Germinal center (tissue), 1 donor: ENCODE data around the gene FAN1.

Source experiments
- DNase-seq: peaks from one replicate; pipeline ENCODE4 v3.0.0; 2012; ENCODE audit warnings: mixed read lengths, low spot score

FAN1 gene

DNA sequence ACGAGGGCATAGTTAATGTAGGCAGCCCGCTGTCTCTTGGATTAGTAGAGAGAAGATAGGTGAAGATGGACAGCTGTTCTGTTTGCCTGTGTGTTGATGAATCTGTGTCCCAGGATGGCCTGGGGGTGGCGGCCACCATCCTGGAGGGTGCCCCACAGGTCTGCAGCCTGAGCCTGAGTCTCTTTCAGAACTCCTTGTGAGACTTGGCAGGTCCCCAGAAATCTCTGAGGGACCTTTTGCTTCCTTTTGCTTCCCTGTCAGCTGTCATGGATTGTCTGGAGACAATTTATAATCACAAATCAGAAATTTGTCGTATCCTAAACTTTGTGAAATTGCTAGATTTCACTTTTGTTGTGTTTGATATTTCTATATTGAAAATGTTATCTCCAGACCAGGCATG is 17.4 kb downstream of the FAN1 start:
- no peak for DNase-seq

DNA sequence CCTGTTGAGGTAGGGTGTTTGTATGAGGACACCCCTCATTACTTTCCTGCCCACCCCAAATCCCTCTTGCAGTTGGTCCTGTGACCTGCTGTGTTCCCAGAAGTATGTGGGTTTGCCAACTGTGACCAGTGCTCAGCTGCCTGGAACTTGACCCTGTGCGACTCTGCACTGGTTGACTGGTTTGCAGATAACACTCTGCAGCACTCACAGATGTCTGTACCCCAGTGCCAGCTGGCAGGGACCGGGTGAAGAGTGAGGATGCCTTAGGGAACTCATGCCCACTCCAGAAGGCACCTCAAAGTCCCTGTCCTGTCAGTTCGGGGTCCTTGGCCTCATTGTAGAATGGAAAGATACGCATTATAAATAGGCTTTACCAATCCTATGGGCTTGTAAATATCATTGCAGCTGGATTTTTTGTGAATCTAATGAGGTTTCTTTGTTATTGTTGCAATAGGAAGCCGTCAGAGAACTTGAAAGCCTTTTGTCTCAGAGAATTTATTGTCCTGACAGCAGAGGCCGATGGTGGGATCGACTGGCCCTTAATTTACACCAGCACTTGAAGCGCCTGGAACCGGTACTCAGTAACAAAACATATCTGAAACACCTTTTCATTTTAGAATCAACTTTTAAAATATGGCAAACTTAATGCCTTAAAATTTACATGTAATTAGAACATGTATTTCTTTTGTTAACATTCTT is 18.2 kb downstream of the FAN1 start:
- DNase-seq, result no peak

DNA sequence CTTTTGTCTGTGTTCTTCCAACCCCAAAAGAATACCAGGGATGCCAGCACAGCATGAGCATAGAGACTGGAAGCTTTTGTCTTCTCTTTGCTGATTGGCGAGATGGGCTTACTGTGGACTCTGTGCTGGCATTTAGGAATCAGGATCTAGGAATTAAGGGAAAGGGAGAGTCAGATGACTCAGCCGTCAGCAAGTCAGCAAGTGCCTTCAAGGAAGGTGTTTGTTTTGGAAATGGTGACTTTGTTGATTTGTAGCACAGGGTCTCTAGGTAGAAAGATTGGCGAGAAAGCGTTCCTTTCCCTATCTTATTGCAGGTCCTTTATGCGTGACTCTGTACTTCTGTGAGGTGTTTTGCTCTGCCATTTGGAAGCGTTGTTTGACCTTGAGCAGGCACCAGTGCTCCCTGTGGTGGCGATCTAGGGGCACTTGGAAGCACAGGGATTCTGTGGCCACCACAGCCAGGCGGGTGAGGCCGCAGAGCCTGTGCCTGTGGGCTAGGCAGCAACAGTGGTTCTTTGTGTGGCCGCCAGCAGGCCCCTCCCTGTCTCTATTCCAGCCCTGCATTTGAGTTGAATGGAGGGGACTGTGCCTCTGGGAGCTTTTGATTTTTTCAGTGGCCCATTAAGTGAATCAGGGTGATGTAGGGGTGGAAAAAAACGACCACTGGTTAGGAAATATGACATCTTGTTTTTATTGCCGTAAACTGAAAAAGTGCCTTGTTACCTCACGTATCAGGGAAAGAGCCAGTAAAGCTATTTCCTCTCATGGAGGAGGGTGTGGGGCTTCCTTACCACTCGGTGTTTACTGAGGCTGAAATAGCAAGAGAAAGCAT is 19.0 kb downstream of the FAN1 start:
- DNase-seq, result no peak

DNA sequence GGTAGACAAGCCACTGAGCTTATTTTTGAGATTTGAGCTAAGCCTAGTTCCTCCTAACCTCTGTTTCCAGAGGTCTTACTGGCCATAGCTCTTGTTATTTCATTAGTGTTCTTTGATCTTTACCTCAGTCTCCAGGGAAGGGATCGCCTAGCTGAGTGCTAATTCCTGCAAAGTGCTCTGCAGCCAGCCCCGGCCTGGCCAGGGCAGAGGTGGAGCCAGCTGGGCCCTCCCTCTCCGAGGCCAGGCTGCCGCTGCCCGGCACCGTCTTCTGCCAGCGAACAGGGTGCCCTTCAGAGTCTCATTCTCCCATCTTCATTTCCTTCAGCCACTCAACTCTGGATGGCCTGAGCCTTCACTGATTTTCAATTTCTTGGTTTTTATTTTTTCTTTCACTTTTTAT is 19.7 kb downstream of the FAN1 start:
- DNase-seq, result no peak

DNA sequence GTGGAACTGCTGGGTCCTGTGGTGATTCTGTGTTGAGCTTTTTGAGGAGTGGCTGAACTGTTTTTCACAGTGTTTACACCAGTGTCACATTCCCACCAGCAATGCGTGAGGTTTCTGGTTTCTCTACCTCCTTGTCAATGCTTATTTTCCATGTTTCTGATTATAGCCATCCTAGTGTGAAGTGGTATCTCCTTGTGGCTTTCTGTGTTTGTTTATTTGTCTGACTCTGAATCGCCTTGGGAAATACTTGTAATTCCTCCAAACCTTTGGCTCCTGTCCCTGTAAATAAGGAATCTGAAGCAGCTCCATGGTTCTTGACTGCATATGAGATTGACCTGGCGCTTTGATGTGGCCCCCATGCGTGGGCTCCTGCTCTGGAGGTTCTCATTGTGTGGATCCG is 20.6 kb downstream of the FAN1 start:
- DNase-seq, result no peak

DNA sequence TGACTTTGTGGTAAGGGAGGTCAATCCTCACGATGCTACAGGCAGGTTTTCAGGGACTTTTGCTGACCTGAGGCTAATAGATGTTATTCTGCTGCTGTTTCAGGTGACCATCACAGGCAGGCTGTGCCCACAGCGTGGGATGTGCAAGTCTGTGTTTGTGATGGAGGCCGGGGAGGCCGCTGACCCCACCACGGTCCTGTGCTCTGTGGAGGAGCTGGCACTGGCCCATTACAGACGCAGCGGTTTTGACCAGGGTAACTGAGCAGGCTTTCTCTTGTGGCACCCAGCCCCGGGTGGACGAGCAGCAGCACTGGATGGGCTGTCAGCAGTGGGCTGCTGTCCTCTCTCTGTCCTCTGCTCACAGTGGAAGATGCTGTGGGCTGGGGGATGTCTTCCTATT is 22.0 kb downstream of the FAN1 start:
- DNase-seq, result no peak

DNA sequence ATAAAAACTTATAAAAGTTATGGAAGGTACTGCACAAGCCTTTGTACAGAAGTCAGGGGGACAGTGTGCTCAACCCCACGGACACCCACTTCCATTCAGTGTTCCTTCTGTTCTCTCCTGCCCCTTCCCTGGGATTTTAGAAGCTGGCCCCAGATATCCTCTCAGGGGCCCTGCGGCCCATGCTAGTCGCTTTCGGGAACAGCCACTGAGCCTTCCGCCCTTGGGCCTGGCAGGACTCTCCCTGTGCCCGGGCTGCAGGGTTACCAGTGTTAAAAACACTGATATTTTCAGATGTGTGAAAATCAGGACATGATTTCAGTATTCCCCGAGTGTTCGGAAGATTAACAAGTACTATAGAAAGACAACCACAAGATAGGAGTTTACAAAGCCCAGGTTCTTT is 22.4 kb downstream of the FAN1 start:
- DNase-seq, result no peak

DNA sequence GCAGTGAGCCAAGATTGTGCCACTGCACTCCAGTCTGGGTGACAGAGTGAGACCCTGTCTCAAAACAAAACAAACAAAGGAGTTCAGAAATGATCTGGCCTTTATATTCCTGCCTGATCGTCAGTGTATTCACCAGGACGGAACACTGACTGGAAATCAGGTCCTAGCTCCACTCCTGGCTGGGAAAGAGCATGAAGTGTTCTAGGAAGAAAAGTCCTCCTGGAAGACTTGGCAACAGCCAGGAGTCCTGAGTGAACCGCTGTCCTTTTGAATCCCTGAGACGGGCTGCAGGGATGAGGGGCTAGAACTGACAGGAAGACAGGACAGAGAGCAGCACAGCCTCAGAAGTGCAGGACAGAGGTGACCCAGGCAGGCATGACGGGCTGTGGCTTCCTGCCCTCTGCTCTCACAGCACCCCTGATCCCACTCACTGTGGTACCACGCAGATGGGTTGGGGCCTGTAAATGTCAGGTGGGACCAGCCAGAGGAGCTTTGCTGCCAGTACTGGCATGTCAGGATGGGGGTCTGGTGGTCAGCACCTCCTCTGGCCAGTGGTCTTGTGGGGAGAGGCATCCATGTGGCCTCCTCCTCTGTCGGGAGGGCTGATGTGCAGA is 23.5 kb downstream of the FAN1 start:
- no peak for DNase-seq

DNA sequence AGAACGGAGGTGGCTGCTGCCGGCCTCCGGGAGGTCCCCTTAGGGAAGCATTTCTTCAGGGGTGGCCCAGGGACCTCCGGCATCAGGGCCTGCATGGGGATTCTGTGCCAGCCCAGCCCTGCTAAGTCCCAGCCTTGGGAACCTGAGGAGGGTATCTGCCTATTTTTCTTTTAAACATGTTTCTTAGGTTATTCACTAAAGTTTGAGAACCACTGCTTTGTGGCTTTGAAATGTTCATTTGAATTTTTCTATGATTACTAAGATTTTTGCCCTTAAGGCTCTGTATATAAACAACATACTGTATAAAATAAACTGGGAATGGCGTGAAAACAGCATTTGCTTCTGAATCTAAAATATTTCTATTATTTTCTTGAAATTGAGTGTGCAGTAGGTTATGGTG is 24.4 kb downstream of the FAN1 start:
- no peak for DNase-seq

DNA sequence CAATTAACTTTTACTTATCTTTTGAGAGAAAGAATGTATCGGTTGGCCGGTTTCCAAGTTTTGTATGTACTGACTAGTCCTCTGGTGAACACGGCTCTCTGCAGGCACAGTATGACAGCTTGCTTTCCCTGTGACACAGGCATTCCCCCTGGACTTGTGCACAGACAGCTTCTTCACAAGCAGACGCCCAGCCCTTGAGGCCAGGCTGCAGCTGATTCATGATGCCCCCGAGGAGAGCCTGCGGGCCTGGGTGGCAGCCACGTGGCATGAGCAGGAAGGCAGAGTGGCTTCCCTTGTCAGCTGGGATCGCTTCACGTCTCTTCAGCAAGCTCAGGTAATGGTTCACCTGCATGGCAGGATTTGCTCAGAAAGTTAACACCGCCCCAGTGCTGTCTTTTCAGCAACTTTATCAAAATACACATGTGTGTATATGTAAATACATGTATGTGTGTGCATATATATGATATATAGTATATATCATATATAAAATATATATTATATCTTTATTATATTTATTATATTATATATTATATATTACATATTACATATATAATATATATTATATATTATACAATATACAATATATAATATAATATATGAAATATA is 25.5 kb downstream of the FAN1 start:
- no peak for DNase-seq

DNA sequence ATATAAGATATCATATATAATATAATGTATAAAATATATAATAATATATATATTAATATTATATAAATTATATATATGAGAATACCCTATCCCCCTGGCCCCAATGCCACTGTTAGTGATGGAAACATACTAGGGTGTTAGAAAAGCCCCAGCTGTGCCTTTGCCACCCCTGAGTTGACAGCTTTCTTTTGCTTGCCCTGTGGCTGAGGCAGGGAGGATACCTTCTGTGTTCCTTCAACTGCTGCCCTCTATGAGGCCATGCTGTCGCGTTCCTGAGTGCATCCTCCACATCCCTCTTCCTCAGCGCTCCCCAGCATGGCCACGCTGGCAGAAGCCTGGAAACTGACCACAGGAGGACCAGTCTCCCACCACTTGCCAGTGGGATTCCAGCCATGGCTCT is 26.3 kb downstream of the FAN1 start:
- no peak for DNase-seq

DNA sequence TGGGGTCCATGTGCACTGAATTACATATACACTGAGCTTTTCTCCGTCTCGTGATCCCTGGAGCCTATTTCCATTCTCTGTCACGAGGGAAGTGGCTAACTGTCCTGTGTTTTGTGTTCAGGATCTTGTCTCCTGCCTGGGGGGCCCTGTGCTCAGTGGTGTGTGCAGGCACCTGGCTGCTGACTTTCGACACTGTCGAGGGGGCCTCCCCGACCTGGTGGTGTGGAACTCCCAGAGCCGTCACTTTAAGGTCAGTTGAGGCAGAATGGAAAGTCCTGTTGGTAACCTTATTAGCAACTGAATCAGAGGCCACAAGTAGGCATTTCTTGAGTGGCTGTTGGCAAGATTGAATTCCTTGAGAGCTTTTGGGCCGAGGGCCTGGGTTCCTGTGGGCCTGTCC is 26.7 kb downstream of the FAN1 start:
- no peak for DNase-seq

DNA sequence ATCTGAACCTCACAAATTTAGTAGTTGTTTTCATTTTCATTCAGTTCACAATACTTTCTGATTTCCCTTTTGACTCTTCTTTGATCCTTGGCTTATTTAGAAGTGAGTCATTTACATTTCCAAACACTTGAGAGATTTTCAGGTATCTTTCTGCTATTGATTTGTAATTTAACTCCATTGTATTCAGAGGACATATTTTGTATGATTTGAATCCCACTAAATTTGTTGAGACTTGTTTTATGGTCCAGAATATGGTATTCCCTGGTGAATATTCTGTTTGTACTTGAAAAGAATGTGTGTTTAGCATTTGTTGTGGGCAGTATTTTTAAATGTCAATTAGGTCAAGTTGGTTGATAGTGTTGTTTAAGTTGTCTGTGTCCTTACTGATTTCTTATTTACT is 29.6 kb downstream of the FAN1 start:
- no peak for DNase-seq

DNA sequence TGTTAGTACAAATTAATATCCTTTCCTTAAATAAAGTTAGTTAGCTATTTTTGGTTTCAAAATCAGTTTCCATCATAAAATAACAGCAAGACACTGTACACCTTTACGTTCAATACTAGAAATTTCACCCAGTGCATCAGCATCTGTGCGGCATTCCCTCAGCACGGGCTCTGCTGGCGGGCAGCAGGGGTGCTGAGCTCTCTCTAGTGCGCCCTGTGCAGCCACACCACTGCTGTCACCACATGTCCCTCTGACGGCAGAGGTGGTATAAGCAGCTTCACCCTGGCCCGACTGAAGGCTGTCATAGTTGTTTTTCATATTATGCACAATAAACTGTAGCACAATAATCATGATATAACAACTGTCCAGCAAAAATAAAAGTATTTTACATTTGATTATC is 35.4 kb downstream of the FAN1 start:
- DNase-seq, result no peak

DNA sequence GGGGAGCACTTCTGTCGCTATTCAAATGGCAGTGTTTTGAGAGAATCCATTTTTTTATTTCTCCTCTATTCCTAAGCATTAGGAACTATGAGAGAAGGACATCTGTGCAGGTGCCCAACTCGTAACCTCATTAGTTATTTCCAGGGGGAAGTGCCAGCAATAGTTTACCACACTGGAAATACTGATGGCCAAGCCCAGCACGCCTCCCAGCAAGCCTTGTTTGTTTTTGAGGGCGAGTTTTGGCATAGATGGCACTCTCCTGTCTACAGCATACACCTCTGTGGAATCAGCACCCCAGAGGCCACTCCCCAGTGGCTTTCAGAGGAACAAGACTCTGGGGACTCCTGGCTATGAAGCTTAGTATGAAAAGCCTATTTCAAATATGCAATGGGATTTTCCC is 36.6 kb downstream of the FAN1 start:
- DNase-seq, result no peak

DNA sequence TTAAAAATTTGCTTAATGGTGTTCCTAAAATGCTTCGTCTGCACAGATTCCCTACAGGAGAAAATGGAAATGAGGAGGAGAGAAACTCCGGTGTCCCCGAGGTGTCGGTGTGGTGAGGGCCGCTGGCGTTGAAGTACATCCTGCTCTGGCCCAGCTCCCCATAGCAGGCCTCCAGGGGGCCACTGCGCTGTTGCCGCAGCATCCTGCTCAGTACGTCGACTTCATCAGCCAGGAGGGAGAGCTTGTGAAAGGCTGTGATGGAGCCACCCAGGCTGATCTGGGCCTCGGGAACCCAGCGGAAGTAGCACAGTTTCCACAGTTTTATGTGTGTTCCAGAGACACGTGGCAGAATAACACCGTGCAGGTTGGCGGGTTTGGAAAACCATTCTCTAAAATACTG is 37.8 kb downstream of the FAN1 start:
- DNase-seq, result no peak

DNA sequence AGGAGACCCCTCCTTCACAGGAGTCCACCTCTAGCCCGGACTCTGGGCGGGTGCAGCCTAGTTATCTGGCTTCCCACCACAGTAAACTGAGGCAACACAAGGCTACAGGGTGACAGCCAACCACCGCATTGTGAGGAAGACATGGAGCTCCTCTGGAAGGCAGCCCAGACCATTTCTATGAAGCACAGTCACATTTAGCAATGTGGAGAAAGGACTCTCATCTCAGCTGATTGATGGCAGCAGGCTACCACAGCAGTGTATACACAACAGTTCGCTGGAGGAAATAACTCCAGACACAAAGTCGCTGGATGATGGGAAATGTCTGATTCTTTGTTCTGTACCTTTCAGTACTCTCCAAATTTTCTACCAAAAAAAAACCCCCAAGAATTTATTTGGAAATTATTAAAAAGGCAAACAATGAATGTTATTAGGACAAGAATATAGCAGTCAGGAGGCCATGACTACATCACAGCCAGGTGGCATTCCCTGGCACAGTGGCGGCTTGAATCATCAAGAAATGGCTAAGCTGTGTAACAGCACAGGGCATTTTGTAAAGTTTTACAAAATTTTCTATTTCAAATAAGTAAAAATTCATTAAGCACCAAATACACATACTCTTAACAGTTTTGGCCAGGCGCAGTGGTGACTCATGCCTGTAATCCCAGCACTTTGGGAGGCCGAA is 40.1 kb downstream of the FAN1 start:
- DNase-seq, result no peak

DNA sequence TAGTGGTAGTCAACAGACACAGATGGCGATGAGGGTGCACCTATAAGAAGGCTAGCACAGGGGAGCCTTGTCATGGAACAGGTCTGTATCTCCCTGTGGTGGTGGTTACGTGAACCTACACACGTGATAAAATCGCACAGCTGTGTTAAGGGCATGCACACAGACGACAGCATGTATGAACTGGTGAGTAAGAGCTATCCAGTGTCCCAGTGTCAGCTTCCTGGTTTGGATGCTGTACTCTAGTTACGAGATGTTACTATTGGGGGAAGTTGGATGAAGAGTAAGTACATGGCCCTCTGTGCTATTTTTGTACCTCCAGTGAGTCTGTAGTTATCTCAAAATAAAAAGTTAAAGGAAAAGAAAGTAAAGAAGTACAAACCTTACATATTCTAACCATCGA is 49.5 kb downstream of the FAN1 start:
- DNase-seq, result no peak

DNA sequence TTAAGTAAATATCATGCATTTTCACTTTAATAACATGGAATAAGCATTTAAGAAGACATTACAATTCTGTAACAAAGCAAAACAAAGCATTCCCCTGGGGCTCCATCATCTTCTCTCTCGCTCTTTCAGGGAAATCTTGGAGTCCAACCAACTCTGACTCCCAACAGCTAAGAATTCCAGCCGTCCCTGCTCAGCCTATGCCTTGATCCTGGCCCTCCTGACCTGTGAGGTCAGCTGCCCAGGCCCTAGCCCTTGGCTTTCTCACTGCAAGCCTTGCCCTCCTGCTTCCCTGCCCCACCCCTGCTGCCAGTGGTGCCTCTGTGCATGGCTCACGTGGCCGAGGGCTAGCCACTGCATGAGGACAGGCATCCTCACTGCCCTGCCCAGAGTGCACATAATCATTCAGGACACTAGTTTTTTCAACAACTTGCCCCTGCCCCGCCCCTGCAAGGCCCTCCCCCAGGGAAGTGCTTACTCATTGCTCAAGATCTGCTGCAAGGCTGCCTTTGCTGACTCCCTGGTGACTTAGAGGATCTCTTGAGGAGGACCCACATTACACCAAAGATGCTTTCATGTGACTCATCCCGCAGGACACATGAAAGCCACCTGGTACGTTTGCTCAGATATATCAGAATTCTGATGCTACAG is 50.1 kb downstream of the FAN1 start:
- DNase-seq, result no peak

DNA sequence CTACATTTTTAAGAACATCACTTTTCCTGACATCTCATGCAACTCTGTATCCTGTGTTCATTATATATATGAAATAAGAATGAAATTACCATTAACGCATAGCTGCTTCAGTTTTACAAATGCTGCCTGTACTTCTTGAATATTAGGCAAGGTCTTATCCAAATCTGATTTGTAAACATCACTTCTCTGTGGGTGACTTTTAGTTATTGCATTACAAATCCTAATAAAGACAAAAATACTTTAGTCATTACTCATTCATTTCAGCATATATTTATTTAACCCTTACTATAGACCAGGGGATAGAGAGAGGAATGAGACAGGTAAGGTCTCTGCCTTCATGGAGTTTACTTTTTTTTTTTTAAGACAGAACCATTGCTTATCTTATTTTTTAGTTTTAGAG is 51.0 kb downstream of the FAN1 start:
- DNase-seq, result no peak

DNA sequence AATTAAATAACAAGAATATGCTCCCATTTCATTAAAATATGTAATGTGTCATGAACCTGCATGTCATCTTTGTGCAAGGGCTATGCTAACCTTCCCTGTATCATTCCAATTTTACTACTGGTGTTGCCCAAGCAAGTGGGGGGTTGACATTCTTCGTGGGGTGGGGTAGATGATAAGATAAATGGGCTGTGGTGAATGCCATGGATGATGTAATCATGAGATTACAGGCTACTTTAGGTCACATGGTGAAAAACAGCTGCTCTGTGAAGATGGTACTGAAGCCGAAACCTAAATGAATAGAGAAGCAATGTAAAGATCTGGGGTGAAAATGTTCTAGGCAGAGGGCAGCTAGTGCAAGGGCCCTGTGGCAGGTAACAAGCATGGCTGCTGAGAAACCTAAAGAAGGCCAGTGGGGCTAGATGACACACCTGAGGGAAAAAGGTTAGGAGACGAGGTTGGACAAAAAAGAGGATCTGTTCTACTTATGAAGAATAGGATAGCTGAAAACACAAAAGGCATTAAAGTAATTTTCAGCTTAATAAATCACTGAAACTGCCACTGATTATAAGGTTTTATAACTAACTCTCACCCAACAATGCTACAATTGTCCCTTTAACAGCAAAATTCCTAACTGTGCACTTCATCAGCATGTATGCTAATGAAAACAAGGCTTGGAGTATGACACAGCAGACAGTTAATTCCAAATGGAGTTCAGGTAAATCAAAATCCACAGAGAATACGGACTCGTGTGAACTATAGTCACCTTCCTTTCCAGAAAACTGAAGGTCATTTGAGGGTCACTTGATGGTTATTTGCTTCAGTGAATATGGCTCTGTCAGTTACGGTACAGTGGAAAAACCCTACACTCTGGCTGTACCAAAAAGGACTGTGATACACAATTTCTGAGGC is 52.8 kb downstream of the FAN1 start:
- no peak for DNase-seq
